Measurements from ENCODE around the gene RNF144B.

DNA sequence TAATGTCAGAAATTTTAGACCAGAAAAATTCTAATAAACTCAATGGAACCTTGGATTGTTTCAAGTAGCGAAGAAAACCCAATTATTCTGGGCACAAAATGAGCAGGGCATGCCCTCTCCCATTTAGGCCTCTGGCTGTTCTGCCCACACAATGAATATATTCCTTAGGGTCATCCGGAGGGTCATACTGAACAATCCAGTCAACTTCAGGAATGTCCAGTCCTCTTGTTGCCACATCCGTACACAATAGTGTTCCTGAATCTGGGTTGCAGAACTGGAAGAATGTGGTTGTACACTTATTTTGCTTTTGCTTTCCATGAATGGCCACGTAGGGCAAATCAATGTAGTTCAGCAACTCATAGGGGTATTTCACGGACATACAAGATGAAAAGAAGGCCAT is 23.4 kb upstream of the RNF144B start:
- TF ChIP-seq, protein P1, sequence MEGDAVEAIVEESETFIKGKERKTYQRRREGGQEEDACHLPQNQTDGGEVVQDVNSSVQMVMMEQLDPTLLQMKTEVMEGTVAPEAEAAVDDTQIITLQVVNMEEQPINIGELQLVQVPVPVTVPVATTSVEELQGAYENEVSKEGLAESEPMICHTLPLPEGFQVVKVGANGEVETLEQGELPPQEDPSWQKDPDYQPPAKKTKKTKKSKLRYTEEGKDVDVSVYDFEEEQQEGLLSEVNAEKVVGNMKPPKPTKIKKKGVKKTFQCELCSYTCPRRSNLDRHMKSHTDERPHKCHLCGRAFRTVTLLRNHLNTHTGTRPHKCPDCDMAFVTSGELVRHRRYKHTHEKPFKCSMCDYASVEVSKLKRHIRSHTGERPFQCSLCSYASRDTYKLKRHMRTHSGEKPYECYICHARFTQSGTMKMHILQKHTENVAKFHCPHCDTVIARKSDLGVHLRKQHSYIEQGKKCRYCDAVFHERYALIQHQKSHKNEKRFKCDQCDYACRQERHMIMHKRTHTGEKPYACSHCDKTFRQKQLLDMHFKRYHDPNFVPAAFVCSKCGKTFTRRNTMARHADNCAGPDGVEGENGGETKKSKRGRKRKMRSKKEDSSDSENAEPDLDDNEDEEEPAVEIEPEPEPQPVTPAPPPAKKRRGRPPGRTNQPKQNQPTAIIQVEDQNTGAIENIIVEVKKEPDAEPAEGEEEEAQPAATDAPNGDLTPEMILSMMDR (IDR thresholded peaks at IDR 0.05) = no peak
- TF ChIP-seq POLR2A (IDR thresholded peaks at IDR 0.05) = no peak

Measured in thyroid gland (tissue), 4 donors.